Endothelial cell of umbilical vein (primary cell): ENCODE data around the gene RALGPS2.

Experiments
- CTCF ChIP-seq, 2 donors: IDR thresholded peaks; 1 replicate in 1 of 2; 2 replicates in 1 of 2; pipeline ENCODE4 v1.5.1; 2011; ENCODE audit warnings: low read length in 2 of 2, mild to moderate bottlenecking in 2 of 2, moderate library complexity in 2 of 2, control low read depth in 1 of 2, inconsistent platforms in 1 of 2, low read depth in 1 of 2; ENCODE audit not compliant: insufficient read depth in 1 of 2; ENCODE audit errors: extremely low read depth in 1 of 2
- EZH2 ChIP-seq: IDR thresholded peaks from 2 replicates; pipeline ENCODE4 v1.6.1; 2012; ENCODE audit warnings: borderline replicate concordance, low read depth, mild to moderate bottlenecking, moderate library complexity, low read length, inconsistent platforms; ENCODE audit not compliant: severe bottlenecking
- POLR2AphosphoS5 ChIP-seq: IDR thresholded peaks from 2 replicates; pipeline ENCODE4 v1.6.1; 2012; ENCODE audit warnings: low read depth, mild to moderate bottlenecking, control low read depth, low read length, moderate library complexity; ENCODE audit not compliant: insufficient read depth
- TF ChIP-seq, protein P1 (sequence below): IDR thresholded peaks from 2 replicates; pipeline ENCODE4 v1.6.1; 2011; ENCODE audit not compliant: insufficient read depth, insufficient read length

DNA sequence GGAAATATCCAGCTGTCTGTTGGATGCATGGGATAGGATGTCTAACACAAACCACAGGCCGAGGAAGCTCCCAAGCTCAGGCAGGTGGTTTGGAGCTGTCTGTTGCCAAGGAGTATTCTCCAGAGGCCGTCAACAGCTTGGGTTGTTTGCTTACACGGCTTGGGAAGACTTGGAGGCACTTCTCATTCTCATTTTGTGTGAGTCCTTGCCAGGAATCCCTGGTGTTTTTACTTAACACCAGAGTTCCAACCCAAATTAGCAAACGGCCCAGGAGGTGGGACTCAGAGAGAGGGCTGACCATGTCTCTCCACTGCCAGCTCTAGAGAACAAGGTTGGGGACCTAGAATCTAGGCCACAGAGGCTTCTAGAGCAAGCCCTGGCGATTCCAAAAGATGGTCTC, 228.0 kb downstream of the RALGPS2 start:
- no peak for TF ChIP-seq CTCF (IDR thresholded peaks at IDR 0.05; ENCODE audit: extremely low read depth in 1 of 2, insufficient read depth in 1 of 2, low read depth in 1 of 2, low read length in 2 of 2)
- TF ChIP-seq, protein P1, sequence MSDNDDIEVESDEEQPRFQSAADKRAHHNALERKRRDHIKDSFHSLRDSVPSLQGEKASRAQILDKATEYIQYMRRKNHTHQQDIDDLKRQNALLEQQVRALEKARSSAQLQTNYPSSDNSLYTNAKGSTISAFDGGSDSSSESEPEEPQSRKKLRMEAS = no peak
- TF ChIP-seq EZH2 = no peak
- no peak for TF ChIP-seq POLR2AphosphoS5
